HCT116 (cell line): ENCODE results near the gene B3GNT4. TPM values are rescaled to one million over a fixed set of nuclear protein-coding genes. Genes with fewer than 3 reads are reported as not detected.

Experiments
- ATAC-seq: fragments of 200-7000 bp; cut with Tn5 transposase; 2 replicates; pipeline ENCODE4 v1.9.1; 2020; ENCODE audit warnings: mild to moderate bottlenecking, moderate library complexity
- BruUV-seq: library from RNA; stranded (reverse); fragments of 400-500 nt; replicated peaks from 2 replicates; lab custom pipeline; 2021; lab: Mats Ljungman, UMichigan
- CTCF ChIA-PET: fragments of 300-600 bp; sonication (Branson Sonifier 250); formaldehyde crosslinking; loops from one replicate; lab custom pipeline; 2021; ENCODE audit warnings: antibody characterized with exemption; lab: Charles Lee
- POLR2A ChIA-PET: fragments of 300-600, 350-600 bp; sonication (Branson Sonifier 250); formaldehyde crosslinking; loops from one replicate; lab custom pipeline; 2021; ENCODE audit warnings: antibody characterized with exemption; lab: Charles Lee
- RAD21 ChIA-PET, 2 experiments: fragments of 300-600 bp; sonication (Branson Sonifier 250); formaldehyde crosslinking; loops; one replicate each; lab custom pipeline; 2023; ENCODE audit warnings: low total read pairs in 2 of 2; ENCODE audit not compliant: uncharacterized antibody in 2 of 2, unreplicated experiment in 2 of 2, low non-redundant PET in 1 of 2; lab: Charles Lee
- DNase-seq: peaks from one replicate; pipeline ENCODE4 v3.0.0-alpha.2; 2010; ENCODE audit warnings: low read depth, low spot score
- H2AFZ ChIP-seq: fragments of 200-600 bp; shearing (Covaris generic), sonication (generic); 2 replicates; pipeline ENCODE4 v1.6.1; 2017; ENCODE audit warnings: low read depth, mixed run types, mixed read lengths, antibody characterized with exemption, low read length; ENCODE audit not compliant: poor library complexity, severe bottlenecking
- H3K27ac ChIP-seq: 2 replicates; pipeline ENCODE4 v1.5.1; 2012; ENCODE audit warnings: low read depth, low read length
- H3K27me3 ChIP-seq: fragments of 200-600 bp; sonication (generic); 2 replicates; pipeline ENCODE4 v1.6.1; 2016; ENCODE audit warnings: mixed run types, low read length, mixed read lengths; ENCODE audit not compliant: insufficient read depth
- H3K36me3 ChIP-seq, 2 experiments: fragments of 200-500 bp in 1 of 2; fragments of 200-600 bp in 1 of 2; sonication (Bioruptor generic) in 1 of 2; sonication (generic) in 1 of 2; 2 replicates each; pipeline versions ENCODE4 v1.5.1 to v1.6.1; 2014 to 2016; ENCODE audit warnings: low read length in 2 of 2, inconsistent platforms in 1 of 2, mixed read lengths in 1 of 2, mixed run types in 1 of 2; ENCODE audit not compliant: insufficient read depth in 2 of 2, control insufficient read depth in 1 of 2
- H3K4me1 ChIP-seq, 2 experiments: fragments of 200-600 bp in 1 of 2; sonication (generic) in 1 of 2; 2 replicates each; pipeline versions ENCODE4 v1.5.1 to v1.6.1; 2012 to 2017; ENCODE audit warnings: low read length in 2 of 2, inconsistent platforms in 1 of 2, mild to moderate bottlenecking in 1 of 2, mixed read lengths in 1 of 2, mixed run types in 1 of 2, moderate library complexity in 1 of 2; ENCODE audit not compliant: insufficient read depth in 2 of 2, control insufficient read depth in 1 of 2
- H3K4me2 ChIP-seq: fragments of 200-600 bp; sonication (generic); 2 replicates; pipeline ENCODE4 v1.6.1; 2017; ENCODE audit warnings: mixed run types, low read length, mixed read lengths
- H3K4me3 ChIP-seq, 2 experiments: fragments of 200-600 bp in 1 of 2; sonication (generic) in 1 of 2; replicated peaks in 1 of 2; 2 replicates each; pipeline ENCODE4 v1.5.1; 2011 to 2016; ENCODE audit warnings: low read length in 2 of 2, control low read depth in 1 of 2, low read depth in 1 of 2, mild to moderate bottlenecking in 1 of 2, mixed read lengths in 1 of 2, mixed run types in 1 of 2
- H3K79me2 ChIP-seq: fragments of 200-600 bp; sonication (generic); 2 replicates; pipeline ENCODE4 v1.6.1; 2017; ENCODE audit warnings: mild to moderate bottlenecking, mixed run types, low read length, moderate library complexity, mixed read lengths; ENCODE audit not compliant: insufficient read depth
- H3K9ac ChIP-seq: fragments of 200-600 bp; sonication (generic); 2 replicates; pipeline ENCODE4 v1.6.1; 2016; ENCODE audit warnings: low read length, mixed read lengths
- H3K9me2 ChIP-seq: fragments of 200-600 bp; sonication (generic), shearing (Covaris generic); 2 replicates; pipeline ENCODE4 v1.6.1; 2017; ENCODE audit warnings: mixed run types, mild to moderate bottlenecking, moderate library complexity; ENCODE audit not compliant: insufficient read depth
- H3K9me3 ChIP-seq, 2 experiments: fragments of 200-500 bp in 1 of 2; fragments of 200-600 bp in 1 of 2; sonication (Bioruptor generic) in 1 of 2; sonication (generic) in 1 of 2; 2 replicates each; pipeline ENCODE4 v1.6.1; 2014 to 2017; ENCODE audit warnings: low read length in 2 of 2, mixed read lengths in 2 of 2, inconsistent platforms in 1 of 2, low read depth in 1 of 2, mild to moderate bottlenecking in 1 of 2, mixed run types in 1 of 2, moderate library complexity in 1 of 2; ENCODE audit not compliant: control insufficient read depth in 1 of 2, insufficient read depth in 1 of 2
- H4K20me1 ChIP-seq: fragments of 200-600 bp; sonication (generic), shearing (Covaris generic); 2 replicates; pipeline ENCODE4 v1.6.1; 2017; ENCODE audit warnings: mixed run types, mild to moderate bottlenecking, moderate library complexity; ENCODE audit not compliant: insufficient read depth
- EZH2phosphoT487 ChIP-seq: fragments of 200-600 bp; IDR thresholded peaks from 2 replicates; pipeline ENCODE4 v1.6.1; 2018; ENCODE audit warnings: antibody characterized with exemption, borderline replicate concordance
- MAX ChIP-seq: IDR thresholded peaks from 2 replicates; pipeline ENCODE4 v1.6.1; 2012
- POLR2A ChIP-seq: IDR thresholded peaks from 2 replicates; pipeline ENCODE4 v1.7.0; 2011; ENCODE audit warnings: borderline replicate concordance; ENCODE audit not compliant: insufficient read depth, insufficient read length; ENCODE audit errors: extremely low read depth
- REST ChIP-seq: IDR thresholded peaks from 2 replicates; pipeline ENCODE4 v1.6.1; 2012; ENCODE audit warnings: low read depth
- ZBTB33 ChIP-seq: IDR thresholded peaks from 2 replicates; pipeline ENCODE4 v1.6.1; 2011; ENCODE audit warnings: mild to moderate bottlenecking, low read length, moderate library complexity; ENCODE audit not compliant: insufficient replicate concordance; ENCODE audit errors: extremely low read depth
- intact Hi-C: fragments of 100-400 bp; cut with micrococcal nuclease; formaldehyde crosslinking; loops from 2 replicates; pipeline ENCODE4 v1.10.0; 2022
- total RNA-seq: library from RNA; stranded (reverse); gene quantifications from one replicate; pipeline ENCODE4 v1.2.1, GENCODE V29; 2021; ENCODE audit not compliant: unreplicated experiment

The B3GNT4 gene
- total RNA-seq, 1 experiment from 2014 or later: 7.1 TPM

- TF ChIP-seq REST: no peak
Measured at GRCh38 chr12:122182887-122183587, 20.5 kb upstream of the B3GNT4 start, which contains the start of gene LRRC43 (continued).

GRCh38 chr12:122183588-122183940, 19.9 kb upstream of the B3GNT4 start:
- ChIA-PET RAD21 (no interaction called here), POLR2A (no interaction called here), CTCF (no interaction called here)
- H3K36me3 ChIP-seq: no peaks in the 10 kb centered on the region
- no peak overlapping the region for H3K9ac ChIP-seq
- ATAC-seq (no peak), DNase-seq (no peak)
- no TSS peak for BruUV-seq
- no peak overlapping the region for H3K4me3 ChIP-seq
- H3K9me3 ChIP-seq: no peaks in the 10 kb centered on the region
- H3K4me2 ChIP-seq: no peak overlapping the region
- no peak for TF ChIP-seq POLR2A
- no peak for TF ChIP-seq ZBTB33
- TF ChIP-seq EZH2phosphoT487: no peak
- no peak for TF ChIP-seq MAX
- no peaks in the 10 kb centered on the region for H3K4me1 ChIP-seq
- no peaks in the 10 kb centered on the region for H4K20me1 ChIP-seq
- H3K27ac ChIP-seq: no peak overlapping the region
- no peaks in the 10 kb centered on the region for H3K27me3 ChIP-seq
- H2AFZ ChIP-seq: no peak overlapping the region
- H3K9me2 ChIP-seq: no peaks in the 10 kb centered on the region
- H3K79me2 ChIP-seq: no peaks in the 10 kb centered on the region
- intact Hi-C loops: no loop called here
